ENCODE measurements around the gene PRODH2. TPM values are rescaled to one million over a fixed set of nuclear protein-coding genes. Genes with fewer than 3 reads are reported as not detected.
"Not testable (repeated sequence)": the region's sequence is repeated elsewhere in the genome, so short reads cannot be mapped to it uniquely, and the experiment has no call there.

PRODH2 gene
- total RNA-seq, 1 donor from 2014 or later: 0.46 TPM

DNA sequence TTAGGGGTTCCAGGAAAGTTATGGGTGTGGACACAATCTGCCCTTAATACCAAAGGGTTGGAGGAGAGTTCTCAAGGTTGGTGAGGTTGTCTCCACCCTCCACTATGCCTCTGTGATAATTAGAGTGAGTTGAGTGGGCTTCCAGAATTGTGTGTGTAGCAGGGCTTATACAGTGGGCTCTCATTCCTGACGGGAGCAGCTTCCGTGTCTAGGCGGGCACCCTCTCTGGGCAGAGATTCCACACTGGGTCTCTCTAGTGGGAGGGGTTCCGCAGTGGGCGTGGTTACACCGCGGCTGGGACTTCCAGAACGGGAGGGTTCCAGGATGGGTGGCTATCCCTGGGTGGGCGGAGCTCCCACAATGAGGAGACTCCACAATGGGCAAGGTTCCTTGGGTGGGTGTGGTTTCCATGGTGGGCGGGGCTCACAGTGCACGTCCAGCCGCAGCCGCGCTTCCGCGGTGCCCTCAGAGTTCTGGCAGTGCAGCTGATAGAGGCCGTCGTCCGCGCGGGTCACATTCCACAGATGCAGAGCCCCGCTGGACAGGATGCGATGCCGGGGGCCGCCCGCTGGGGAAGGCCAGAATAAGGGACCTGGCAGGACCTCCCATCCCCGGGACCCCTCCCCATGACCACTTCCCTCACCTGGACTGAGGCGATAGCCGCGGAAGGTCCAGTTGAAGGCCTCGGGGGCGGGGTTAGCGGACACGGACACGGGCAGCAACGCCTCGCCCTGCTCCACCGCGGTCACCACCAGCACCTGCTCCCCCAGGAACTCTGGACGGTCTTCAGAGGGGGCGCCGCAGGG lies 31.2 kb upstream of the PRODH2 start:
- DNase-seq (ENCODE audit: low spot score): peak; percentile 15

DNA sequence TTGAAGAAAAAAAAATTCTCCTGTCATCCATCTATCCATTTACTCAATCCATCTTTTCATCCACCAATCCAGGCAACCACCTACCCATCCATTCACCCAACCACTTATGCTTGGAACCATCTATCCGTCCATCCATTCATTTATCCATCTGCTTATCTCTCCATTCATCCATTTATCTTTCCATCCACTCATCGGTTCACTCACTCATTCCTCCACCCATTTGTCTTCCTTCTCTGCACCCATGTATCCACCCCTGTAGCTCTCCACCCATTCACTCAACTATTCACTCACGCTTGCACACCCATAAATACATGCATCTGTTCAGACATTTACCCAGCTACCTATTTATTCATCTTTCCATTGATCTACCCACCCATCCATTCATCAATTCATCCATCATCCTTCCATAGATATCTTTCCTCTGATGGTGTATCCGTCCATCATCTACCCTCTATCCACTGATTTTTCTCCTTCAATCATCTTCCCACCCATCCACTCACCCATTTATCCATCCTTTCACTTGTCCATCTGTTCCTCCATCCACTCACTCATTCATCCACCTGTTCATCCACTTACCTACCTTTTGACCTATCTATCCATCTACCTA lies 30.1 kb upstream of the PRODH2 start:
- no peak for DNase-seq (ENCODE audit: low spot score)

DNA sequence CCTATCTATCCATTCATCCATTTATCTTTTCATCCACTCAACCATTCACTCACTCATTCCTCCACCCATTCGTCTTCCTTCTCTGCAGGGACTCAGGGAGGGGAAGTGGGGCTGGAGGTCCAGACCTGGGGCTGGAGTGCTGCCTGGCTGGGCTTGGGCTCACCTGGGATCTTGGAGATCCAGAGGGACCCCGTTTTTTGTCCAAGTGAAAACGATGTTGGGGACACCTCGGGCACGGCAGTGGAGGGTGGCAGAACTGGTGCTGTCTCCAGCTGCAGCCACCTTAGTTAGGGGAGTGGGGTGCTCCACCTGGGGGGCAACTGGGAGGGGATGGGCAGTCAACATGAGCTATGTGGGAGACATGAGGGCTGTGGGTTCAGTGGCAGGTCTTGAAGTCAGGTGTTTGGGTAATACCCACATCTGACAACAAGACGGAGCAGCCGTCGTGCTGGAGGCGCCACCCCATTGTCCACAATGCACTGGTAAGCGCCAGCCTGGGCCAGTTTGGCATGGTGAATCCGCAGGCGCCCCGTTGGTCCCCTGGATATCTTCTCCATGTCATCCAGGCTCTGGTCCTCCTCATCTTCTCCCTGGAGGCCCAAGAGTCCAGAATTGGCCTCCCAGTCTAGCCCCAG lies 29.4 kb upstream of the PRODH2 start:
- DNase-seq (ENCODE audit: low spot score): no peak

DNA sequence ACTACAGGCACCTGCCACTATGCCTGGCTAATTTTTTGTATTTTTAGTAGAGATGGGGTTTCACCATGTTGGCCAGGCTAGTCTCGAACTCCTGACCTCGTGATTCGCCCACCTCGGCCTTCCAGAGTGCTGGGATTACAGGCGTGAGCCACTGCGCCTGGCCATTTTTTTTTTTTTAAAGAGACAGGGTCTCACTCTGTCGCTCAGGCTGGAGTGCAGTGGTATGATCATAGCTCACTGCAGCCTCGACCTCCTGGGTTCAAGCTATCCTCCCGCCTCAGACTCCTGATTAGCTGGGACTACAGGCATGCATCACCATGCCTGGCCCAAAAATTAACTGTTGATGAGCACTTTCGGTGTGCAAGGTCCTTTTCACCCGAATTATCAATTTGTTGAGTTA lies 23.5 kb upstream of the PRODH2 start:
- not testable (repeated sequence) for DNase-seq (ENCODE audit: low spot score)

DNA sequence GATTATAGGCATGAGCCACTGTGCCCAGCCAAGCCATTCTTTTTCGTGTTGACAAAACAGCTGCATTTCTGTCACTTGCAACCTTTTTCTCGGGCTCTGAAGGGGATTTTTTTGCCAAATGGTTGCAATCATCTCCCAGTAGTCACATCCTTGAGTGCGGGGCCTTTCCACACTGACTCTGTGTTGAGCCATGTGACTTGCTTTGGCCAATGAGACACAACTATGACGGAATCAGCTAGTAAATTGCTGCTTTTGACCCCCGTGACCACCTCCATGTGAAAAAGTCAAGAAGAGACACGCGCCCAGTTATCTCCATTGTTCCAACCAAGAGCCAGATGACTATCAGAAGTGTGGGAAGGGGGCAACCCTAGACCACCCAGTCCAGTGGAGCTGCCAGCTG lies 21.3 kb upstream of the PRODH2 start:
- no peak for DNase-seq (ENCODE audit: low spot score)

DNA sequence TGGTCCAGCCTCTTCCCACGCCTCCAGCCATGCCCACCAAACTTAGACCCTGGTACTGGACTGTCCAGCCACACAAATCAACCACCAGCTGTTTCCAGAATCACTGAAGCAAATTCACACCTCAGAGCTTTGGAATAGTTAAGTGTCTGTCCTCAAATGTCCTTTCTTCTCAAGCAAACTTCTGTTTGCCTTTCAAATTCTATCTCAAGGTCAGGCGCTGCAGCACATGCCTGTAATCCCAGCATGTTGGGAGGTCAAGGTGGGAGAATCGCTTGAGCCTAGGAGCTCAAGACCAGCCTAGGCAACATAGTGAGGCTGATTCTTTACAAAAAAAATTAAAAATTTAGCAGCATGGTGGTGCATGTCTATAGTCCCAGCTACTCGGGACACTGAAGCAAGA lies 19.4 kb upstream of the PRODH2 start:
- DNase-seq (ENCODE audit: low spot score): no peak

DNA sequence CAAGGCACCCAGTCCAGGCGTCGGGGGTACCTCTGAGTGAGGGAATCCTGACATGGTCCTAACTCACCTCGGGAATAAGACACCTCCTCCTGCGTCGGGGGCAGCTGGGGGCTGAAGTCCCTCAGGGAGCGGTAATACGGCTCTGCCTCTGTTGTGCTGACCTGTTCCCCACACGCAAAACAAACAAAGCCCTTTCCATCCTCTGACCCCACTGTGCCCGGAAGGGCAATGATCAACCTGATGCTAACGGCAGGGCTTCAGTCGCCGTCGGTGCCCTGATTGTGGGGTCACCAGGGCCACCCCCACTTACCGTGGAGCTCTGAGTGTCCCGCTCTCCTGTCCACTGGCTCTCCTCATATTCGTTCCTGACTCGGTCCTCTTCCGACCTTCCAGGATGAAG lies 18.3 kb upstream of the PRODH2 start:
- DNase-seq (ENCODE audit: low spot score): no peak

DNA sequence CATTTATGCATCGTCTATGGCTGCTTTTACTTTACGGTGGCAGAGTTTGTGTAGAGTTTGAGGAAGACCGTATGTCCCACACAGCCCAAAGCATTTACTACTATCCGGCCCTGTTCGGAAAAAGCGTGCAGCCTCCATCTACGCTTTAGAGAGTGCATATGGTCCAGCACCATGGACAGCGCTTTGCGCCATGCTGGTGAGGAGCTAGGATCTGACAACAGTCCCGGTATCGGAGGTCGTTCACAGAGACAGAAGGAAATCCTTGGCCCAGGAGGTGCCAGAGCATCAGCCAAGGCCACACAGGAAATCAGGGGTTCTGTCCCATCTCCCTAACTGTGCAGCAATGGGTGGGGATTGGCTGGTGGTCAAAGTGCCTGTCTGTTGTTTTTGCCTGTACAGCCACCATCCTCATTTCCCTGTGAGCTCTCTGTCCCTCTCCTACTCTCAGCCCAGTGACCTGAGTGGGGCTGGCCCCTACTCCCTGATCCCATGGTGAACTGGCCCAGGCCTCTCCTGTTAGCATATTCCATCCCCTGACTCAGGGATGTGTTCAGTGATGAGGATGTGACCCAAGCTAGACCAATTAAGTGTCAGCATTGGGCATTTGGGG lies 16.2 kb upstream of the PRODH2 start:
- DNase-seq (ENCODE audit: low spot score): peak; percentile 65

DNA sequence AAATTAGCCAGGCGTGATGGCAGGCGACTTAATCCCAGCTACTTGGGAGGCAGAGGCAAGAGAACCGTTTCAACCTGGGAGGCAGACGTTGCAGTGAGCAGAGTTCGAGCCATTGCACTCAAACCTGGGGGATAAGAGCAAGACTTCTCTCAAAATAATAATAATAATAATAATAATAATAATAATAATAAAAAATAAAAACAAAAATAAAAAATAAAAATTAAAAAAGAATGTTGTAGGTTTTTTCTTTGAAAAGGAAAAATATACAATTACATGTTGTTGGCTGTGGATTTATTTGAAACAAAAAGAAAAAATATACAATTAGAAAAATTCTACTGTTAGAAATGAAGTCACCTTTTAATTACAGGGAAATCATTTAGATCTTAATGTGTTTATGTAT lies 11.5 kb upstream of the PRODH2 start:
- DNase-seq (ENCODE audit: low spot score): no peak

DNA sequence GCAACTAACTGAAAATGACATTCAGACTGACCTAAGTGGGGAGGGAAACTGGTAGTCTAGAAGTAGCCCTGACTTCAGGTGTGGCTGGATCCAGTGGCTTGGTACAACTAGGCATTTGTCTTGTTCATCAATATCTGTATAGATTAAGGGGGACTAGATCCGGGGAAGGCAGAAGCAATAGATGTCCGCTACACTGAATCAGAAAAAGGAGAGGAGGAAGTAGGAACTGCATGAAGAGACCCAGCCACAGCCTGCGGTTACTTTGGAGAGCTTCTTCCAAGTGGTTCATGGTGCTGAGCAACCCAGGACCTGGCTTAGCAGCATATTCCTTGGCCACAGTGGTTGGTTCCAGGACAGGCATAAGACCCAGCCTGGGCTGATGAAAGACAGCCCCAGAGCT lies 9.9 kb upstream of the PRODH2 start:
- DNase-seq (ENCODE audit: low spot score): no peak

DNA sequence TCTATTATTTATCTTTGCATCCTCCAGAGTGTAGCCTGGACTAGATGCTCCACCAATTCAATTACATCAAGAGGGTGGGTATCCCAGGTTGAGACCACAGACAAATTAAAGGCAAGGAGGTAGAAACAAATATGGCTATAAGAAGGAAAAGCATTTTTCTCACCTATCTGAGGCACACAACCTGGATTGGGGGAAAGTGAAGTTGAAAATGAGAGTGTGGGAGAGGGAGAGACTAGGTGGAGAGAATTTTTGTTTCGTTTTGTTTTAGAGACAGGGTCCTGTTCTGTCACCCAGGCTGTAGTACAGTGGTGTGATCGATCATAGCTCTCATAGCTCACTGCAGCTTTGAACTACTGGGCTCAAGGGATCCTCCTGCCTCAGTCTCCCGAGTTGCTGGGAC lies 5.8 kb upstream of the PRODH2 start:
- DNase-seq (ENCODE audit: low spot score): no peak

DNA sequence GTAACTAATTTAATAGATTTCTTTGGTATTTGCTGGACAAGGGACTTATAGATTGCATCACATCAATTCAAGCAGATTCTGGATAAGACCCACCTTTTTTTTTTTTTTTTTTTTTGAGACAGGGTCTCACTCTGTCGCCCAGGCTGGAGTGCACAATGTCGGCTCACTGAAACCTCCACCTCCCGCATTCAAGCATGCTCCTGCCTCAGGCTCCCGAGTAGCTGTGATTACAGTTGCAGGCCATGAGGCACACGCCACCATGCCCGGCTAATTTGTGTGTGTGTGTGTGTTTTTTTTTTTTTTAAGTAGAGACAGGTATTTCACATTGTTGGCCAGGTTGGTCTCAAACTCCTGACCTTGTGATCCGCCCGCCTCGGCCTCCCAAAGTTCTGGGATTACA lies 4.2 kb upstream of the PRODH2 start:
- DNase-seq (ENCODE audit: low spot score): no peak

DNA sequence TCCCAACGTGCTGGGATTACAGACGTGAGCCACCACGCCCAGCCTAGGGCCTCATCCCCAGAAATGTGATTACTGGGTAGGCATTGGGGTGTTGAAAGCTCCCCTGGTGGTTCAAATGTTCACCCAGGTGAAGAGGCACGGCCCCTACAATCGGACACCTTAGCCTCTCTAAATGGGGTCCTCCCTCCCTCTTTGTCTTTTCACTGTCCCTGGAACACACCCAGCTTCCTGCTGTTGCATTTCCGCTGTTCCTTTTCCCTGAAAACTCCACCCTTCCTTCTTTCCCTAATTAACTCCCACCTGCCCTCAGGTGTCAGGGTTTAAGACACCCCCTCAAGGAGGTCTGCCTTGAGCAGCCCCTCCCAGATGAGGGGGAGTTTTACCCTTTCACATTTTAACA lies 3.6 kb upstream of the PRODH2 start:
- DNase-seq (ENCODE audit: low spot score): no peak

DNA sequence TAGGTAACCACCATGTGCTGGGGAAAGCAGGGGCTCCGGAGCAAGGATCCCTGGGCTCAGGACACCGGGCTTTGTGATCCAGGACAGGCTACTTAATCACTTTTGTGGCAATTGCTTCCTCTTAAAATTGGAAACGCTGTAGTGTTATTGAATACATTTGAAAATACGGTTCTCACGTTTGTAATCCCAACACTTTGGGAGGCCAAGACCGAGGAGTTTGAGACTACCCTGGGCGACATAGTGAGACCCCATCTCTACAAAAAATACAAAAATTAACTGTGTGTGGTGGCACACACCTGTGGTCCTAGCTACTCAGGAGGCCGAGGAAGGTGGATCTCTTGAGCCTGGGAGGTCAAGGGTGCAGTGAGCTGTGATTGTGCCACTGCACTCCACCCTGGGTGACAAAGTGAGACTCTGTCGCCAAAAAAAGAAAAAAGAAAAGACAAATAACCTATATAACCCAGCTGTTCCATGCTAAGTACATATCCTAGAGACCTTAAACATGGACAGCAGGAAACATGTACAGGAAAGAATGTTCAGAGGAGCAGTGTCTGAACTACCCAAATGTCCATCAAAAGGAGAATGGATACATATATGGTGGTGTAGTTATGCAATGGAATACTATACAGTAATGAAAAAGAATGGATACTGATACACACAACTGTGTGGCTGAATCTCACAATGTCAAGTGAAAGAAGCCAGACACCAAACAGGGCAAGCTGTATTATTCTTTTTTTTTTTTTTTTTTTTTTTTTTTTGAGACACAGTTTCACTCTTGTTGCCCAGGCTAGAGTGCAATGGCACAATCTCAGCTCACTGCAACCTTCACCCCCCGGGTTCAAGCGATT lies 622 bp upstream of the PRODH2 start:
- no peak for DNase-seq (ENCODE audit: low spot score)

DNA sequence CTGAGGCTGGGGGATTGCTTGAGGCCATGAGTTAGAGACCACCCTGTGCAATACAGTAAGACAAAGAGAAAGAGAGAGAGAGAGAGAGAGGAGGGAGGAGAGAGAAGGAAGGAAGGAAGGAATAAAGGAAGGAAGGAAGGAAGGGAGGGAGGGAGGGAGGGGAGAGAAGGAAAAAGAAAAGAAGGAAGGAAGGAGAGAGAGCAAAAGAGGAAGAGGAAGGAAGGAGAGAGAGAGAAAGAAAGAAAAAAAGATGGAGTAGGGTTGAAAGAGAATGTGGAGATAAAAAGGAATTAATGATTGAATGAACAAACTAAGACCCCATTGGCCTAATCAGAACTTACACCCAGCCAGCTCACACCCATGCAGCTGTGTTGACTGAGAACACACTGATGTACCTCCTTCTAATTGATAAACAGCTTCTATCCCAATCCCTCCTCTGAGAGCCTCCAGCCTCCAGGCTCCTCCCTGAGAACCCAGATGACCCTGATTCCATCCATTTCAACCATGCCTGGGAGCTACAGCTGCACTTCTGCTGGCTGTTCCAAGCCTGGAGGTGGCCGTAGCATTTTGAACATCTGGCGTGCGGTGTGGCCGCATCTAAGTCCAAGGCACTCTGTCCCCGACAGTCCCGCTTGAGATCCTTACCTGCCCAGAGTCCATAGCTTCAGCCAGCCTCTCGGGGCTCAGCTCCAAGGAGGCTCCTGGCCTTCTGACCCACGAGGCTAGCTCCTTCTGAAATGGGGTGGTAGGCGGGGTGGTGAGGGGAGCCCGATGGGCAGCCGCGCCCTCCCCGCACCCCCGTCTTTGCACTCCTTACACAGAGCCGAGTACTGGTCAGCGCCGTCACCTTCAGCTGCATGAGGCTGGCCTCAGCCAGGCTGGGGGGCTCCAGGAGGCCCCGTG lies 1.1 kb downstream of the PRODH2 start:
- no peak for DNase-seq (ENCODE audit: low spot score)

DNA sequence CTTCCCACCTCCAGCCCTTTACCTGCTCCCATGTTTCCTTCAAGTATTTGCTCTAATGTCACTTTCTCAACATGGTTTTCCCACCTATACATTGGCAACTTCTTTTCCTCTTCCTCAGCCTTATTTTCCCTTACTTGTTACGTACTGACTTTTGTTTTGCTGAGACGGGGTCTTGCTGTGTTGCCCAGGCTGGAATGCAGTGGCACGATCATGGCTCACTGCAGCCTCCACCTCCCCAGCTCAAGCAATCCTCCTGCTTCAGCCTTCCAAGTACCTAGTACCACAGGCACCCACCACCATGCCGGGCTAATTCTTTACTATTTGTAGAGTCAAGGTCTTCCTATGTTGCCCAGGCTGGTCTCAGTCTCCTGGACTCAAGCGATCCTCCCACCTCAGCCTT lies 5.0 kb downstream of the PRODH2 start:
- no peak for DNase-seq (ENCODE audit: low spot score)

DNA sequence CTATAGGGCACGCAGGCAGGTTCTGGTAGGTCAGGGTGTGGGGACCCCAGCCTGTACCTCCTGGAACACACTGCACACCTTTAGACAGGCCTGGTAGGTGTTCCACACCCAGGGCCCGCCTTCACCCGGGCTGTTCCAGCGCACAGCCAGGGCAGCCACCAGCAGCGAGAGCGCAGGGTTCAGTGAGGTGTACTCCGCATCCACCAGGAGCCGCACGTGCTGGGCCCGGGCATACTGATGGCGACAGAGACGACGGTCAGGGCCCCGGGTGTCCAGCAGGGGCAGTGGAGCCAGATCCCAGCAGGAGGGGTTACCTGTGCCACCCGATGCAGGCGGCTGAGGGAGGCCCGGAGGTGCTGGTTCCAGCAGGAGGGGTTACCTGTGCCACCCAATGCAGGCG lies 6.0 kb downstream of the PRODH2 start:
- no peak for DNase-seq (ENCODE audit: low spot score)

DNA sequence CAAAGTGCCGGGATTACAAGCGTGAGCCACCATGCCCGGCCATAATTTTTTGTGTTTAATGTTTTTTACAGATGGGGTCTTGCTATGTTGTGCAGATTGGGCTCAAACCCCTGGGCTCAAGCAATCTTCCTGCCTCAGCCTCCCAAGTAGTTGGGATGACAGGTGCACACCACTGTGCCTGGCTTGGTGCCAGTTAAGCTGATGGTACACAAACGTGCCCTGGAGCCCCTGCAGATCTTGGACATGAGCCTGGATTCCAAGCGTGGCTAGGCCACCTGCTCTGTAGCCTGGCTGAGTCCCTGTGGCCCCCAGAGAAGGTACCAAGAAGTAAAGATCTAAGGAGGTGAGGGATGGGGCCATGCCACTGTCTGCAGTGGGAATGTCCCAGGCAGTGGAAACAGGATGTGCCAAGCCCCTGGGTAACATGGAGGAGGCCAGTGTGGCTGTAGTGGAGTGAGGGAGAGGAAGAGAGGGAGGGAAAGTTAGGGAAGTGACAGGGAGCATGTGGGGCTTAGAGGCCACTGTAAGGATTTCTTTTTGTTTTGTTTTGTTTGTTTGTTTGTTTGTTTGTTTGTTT lies 7.0 kb downstream of the PRODH2 start:
- DNase-seq (ENCODE audit: low spot score): no peak

DNA sequence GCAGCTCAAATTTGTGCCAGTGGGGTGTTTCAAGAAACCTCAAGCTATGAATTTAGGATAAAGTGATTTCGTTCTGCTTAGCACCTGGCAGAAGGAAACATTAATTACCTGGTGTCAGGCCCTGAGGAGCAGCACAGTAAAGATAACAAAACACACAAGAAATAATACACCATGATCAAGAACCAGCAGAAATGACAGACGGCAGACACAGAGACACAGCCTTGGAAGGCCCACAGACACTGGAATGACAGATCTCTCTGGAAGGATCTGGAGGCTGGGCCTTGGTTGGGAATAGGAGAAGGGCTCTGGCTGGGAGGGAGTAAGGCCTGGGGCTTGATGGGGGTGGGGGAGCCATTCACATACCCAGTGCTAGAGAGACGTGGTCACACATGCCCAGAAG lies 10.8 kb downstream of the PRODH2 start:
- no peak for DNase-seq (ENCODE audit: low spot score)

DNA sequence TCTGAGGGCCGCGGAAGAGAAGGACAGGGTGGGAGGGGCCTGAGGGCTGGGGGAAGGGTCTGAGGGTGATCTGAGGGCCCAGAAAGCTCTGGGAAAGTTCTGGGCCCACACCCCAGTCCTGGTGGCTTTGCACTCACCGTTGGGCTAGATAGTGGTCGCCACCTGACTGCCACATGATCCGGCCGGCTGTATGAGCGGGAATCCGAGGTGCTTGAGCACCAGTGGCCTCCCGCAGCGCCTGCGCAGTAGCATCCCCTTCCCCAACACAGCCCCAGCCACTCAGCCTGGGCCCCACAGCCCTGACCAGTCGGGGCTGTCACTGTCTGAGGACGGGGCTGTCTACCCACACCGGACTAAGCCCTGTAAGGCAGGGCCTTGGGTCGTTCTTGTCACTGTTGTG lies 15.0 kb downstream of the PRODH2 start:
- no peak for DNase-seq (ENCODE audit: low spot score)

All from mucosa of gallbladder (tissue), 1 donor.